GM12891 (cell line): ENCODE data around the gene RRP1B.

Experiments
- POLR2A ChIP-seq: IDR thresholded peaks from 2 replicates; pipeline ENCODE4 v1.6.1; 2011; ENCODE audit warnings: low read depth, low read length, control low read depth
- POLR2AphosphoS5 ChIP-seq: IDR thresholded peaks from 2 replicates; pipeline ENCODE4 v1.6.1; 2011; ENCODE audit warnings: low read depth, low read length, control low read depth
- SPI1 ChIP-seq: IDR thresholded peaks from 2 replicates; pipeline ENCODE4 v1.6.1; 2011; ENCODE audit warnings: low read depth, low read length, control low read depth
- TAF1 ChIP-seq: IDR thresholded peaks from 2 replicates; pipeline ENCODE4 v1.6.1; 2011; ENCODE audit warnings: low read depth, low read length, control low read depth

DNA sequence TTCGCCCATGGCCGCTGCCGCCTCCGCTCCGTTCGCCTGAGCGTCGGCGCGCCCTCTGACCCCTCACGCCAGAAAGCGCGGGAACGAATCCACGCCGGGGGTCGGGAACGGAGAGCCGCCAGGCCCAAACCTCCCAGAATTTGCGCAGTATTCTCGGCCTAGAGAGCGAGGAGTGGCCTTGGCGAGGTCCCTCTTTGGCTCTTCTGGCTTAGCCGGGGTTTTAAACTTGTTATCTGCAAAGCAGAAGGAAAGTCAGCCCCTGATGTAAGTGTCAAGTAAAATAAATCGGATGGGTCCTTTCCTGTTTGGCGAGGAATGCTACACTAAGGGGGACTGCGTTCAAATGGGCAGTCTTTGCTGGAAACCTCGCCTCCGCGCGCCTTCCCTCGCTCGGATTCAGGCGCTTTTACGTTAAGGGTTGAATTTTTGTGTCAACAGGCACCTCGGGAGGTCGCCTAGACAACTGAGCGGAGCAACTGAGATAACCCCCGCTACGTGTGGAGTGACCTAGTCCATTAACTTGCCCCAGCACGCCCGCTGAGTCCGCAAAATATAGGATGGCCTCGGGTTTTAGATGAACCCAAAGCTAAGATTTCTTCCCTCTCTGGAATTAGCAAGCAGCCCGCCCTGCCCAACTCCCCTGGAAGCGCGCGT is 1.1 kb upstream of the RRP1B start:
- TF ChIP-seq POLR2AphosphoS5 (no peak), POLR2A (no peak), SPI1 (no peak), TAF1 (no peak)
